ENCODE data around the gene SMARCC1. TPM values are rescaled to one million over a fixed set of nuclear protein-coding genes. Genes with fewer than 3 reads are reported as not detected.

Gene SMARCC1
- total RNA-seq, 2 donors from 2014 or later = 49.9 to 58.7 TPM

- Histone ChIP-seq H3K9me3 (no peaks in the 10 kb centered on the region), H3K27ac (no peak overlapping the region), H3K27me3 (replicated peaks; ENCODE audit: insufficient read depth) (no peaks in the 10 kb centered on the region), H3K36me3 (no peaks in the 10 kb centered on the region), H3K4me3 (no peak overlapping the region), H3K4me1 (replicated peaks) (no peaks in the 10 kb centered on the region)
- no peak for DNase-seq (ENCODE audit: low spot score)
- intact Hi-C loops (cut with DNase I) = no loop called here
- WGBS = 34% methylated on average over 4 of the region's 4 CpGs
- TF ChIP-seq CTCF (IDR thresholded peaks at IDR 0.05) (no peak), POLR2AphosphoS5 (IDR thresholded peaks at IDR 0.05) (no peak), POLR2A (IDR thresholded peaks at IDR 0.05) (no peak)
Observed at GRCh38 chr3:47646362-47646761, 135.3 kb downstream of the SMARCC1 start.

GRCh38 chr3:47645551-47645950 is 136.1 kb downstream of the SMARCC1 start:
- Histone ChIP-seq H3K9me3 (no peaks in the 10 kb centered on the region), H3K4me1 (replicated peaks) (no peaks in the 10 kb centered on the region), H3K4me3 (no peak overlapping the region), H3K27ac (no peak overlapping the region), H3K27me3 (replicated peaks; ENCODE audit: insufficient read depth) (no peaks in the 10 kb centered on the region), H3K36me3 (no peaks in the 10 kb centered on the region)
- no peak for TF ChIP-seq POLR2A (IDR thresholded peaks at IDR 0.05)
- no peak for TF ChIP-seq CTCF (IDR thresholded peaks at IDR 0.05)
- TF ChIP-seq POLR2AphosphoS5 (IDR thresholded peaks at IDR 0.05) = no peak
- WGBS = 95% methylated on average over 2 of the region's 2 CpGs
- no peak for DNase-seq (ENCODE audit: low spot score)
- intact Hi-C loops (cut with DNase I) = no loop called here

- H3K36me3 ChIP-seq = no peaks in the 10 kb centered on the region
- H3K27me3 ChIP-seq (replicated peaks; ENCODE audit: insufficient read depth) = no peaks in the 10 kb centered on the region
- no peak overlapping the region for H3K4me3 ChIP-seq
- no peak for DNase-seq (ENCODE audit: low spot score)
- no peaks in the 10 kb centered on the region for H3K4me1 ChIP-seq (replicated peaks)
- intact Hi-C loops (cut with DNase I) = no loop called here
- no peak overlapping the region for H3K27ac ChIP-seq
- TF ChIP-seq CTCF (IDR thresholded peaks at IDR 0.05) (no peak), POLR2A (IDR thresholded peaks at IDR 0.05) (no peak), POLR2AphosphoS5 (IDR thresholded peaks at IDR 0.05) (no peak)
- H3K9me3 ChIP-seq = no peaks in the 10 kb centered on the region
- WGBS = 83% methylated on average over 6 of the region's 6 CpGs
Observed at GRCh38 chr3:47643092-47643491, 138.6 kb downstream of the SMARCC1 start.

GRCh38 chr3:47641739-47642138 is 140.0 kb downstream of the SMARCC1 start:
- Histone ChIP-seq H3K27ac (no peak overlapping the region), H3K4me3 (no peak overlapping the region), H3K4me1 (replicated peaks) (no peaks in the 10 kb centered on the region), H3K27me3 (replicated peaks; ENCODE audit: insufficient read depth) (no peaks in the 10 kb centered on the region), H3K9me3 (no peaks in the 10 kb centered on the region), H3K36me3 (no peaks in the 10 kb centered on the region)
- intact Hi-C loops (cut with DNase I) = no loop called here
- WGBS = 88% methylated on average over 7 of the region's 7 CpGs
- TF ChIP-seq CTCF (IDR thresholded peaks at IDR 0.05) (no peak), POLR2AphosphoS5 (IDR thresholded peaks at IDR 0.05) (no peak), POLR2A (IDR thresholded peaks at IDR 0.05) (no peak)
- DNase-seq (ENCODE audit: low spot score) = no peak

GRCh38 chr3:47636921-47637320 is 144.8 kb downstream of the SMARCC1 start:
- H3K4me1 ChIP-seq (replicated peaks) = no peaks in the 10 kb centered on the region
- no peaks in the 10 kb centered on the region for H3K36me3 ChIP-seq
- no peak overlapping the region for H3K27ac ChIP-seq
- DNase-seq (ENCODE audit: low spot score) = no peak
- TF ChIP-seq CTCF (IDR thresholded peaks at IDR 0.05) = no peak
- TF ChIP-seq POLR2A (IDR thresholded peaks at IDR 0.05) = no peak
- no peak for TF ChIP-seq POLR2AphosphoS5 (IDR thresholded peaks at IDR 0.05)
- intact Hi-C loops (cut with DNase I) = no loop called here
- H3K9me3 ChIP-seq = no peaks in the 10 kb centered on the region
- 100% methylated on average over 2 of the region's 2 CpGs for WGBS
- H3K27me3 ChIP-seq (replicated peaks; ENCODE audit: insufficient read depth) = no peaks in the 10 kb centered on the region
- H3K4me3 ChIP-seq = no peak overlapping the region
